HL-60 (cell line): Measurements from ENCODE around the gene GLB1L.

Experiments
- DNase-seq, 2 experiments: peaks; one replicate each; pipeline ENCODE4 v3.0.0-alpha.2; 2010 to 2020; ENCODE audit warnings: low read depth in 1 of 2, low spot score in 1 of 2
- H3K27ac ChIP-seq: fragments of 250-450 bp; sonication (Bioruptor Pico); replicated peaks from 2 replicates; pipeline ENCODE4 v1.5.1; 2020; ENCODE audit warnings: mild to moderate bottlenecking, moderate library complexity
- H3K27me3 ChIP-seq: fragments of 250-450 bp; sonication (Bioruptor Pico); 2 replicates; pipeline ENCODE4 v1.5.1; 2021; ENCODE audit warnings: mild to moderate bottlenecking, moderate library complexity; ENCODE audit not compliant: insufficient read depth, poor library complexity, severe bottlenecking
- H3K4me3 ChIP-seq: replicated peaks from 2 replicates; pipeline ENCODE4 v1.5.1; 2011; ENCODE audit warnings: mild to moderate bottlenecking, control low read depth, low read length; ENCODE audit not compliant: insufficient read depth
- GABPA ChIP-seq: IDR thresholded peaks from 2 replicates; pipeline ENCODE4 v1.6.1; 2012; ENCODE audit warnings: low read depth
- POLR2AphosphoS5 ChIP-seq: IDR thresholded peaks from 2 replicates; pipeline ENCODE4 v1.6.1; 2012; ENCODE audit warnings: low read depth
- SPI1 ChIP-seq: IDR thresholded peaks from 2 replicates; pipeline ENCODE4 v1.6.1; 2012; ENCODE audit warnings: low read depth, mild to moderate bottlenecking, borderline replicate concordance
- TF ChIP-seq, protein P1 (sequence below): IDR thresholded peaks from 2 replicates; pipeline ENCODE4 v1.6.1; 2012; ENCODE audit warnings: low read depth; ENCODE audit not compliant: insufficient replicate concordance
- TF ChIP-seq, protein P2 (sequence below): IDR thresholded peaks from one replicate; pipeline ENCODE4 v1.5.1; 2011; ENCODE audit warnings: low read length, control low read depth, inconsistent platforms; ENCODE audit not compliant: insufficient read depth

GLB1L gene

DNA sequence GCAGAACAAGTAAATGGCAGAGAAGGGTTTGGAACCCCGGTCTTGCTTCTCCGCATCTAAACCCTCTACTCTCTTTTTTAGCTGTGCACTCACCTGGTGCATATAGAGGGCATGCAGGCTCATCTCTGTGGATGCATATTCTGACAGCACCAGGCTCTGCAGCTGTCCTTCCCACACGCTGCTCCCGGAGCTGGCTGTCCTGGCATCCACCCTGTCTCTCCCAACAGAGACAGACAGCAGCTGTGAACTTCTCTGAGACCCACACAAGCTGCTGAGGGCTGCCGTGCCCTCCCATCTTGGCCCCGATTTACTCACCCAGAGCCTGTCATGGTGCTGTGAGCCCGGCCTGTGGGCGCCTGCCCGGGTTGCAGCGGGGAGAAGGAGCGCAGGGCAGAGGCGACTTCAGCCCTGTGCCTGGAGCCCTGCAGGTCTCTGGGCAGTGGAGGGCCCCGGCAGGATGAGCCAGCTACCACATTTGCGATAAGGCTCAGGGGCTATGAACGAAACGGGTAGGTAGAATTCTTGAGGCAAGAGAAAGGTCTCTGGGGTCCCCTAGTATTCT is 23.2 kb downstream of the GLB1L start:
- no peak overlapping the region for H3K27ac ChIP-seq
- TF ChIP-seq, protein P1, sequence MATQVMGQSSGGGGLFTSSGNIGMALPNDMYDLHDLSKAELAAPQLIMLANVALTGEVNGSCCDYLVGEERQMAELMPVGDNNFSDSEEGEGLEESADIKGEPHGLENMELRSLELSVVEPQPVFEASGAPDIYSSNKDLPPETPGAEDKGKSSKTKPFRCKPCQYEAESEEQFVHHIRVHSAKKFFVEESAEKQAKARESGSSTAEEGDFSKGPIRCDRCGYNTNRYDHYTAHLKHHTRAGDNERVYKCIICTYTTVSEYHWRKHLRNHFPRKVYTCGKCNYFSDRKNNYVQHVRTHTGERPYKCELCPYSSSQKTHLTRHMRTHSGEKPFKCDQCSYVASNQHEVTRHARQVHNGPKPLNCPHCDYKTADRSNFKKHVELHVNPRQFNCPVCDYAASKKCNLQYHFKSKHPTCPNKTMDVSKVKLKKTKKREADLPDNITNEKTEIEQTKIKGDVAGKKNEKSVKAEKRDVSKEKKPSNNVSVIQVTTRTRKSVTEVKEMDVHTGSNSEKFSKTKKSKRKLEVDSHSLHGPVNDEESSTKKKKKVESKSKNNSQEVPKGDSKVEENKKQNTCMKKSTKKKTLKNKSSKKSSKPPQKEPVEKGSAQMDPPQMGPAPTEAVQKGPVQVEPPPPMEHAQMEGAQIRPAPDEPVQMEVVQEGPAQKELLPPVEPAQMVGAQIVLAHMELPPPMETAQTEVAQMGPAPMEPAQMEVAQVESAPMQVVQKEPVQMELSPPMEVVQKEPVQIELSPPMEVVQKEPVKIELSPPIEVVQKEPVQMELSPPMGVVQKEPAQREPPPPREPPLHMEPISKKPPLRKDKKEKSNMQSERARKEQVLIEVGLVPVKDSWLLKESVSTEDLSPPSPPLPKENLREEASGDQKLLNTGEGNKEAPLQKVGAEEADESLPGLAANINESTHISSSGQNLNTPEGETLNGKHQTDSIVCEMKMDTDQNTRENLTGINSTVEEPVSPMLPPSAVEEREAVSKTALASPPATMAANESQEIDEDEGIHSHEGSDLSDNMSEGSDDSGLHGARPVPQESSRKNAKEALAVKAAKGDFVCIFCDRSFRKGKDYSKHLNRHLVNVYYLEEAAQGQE = no peak
- no peak for TF ChIP-seq POLR2AphosphoS5
- no peak for TF ChIP-seq SPI1
- TF ChIP-seq, protein P2, sequence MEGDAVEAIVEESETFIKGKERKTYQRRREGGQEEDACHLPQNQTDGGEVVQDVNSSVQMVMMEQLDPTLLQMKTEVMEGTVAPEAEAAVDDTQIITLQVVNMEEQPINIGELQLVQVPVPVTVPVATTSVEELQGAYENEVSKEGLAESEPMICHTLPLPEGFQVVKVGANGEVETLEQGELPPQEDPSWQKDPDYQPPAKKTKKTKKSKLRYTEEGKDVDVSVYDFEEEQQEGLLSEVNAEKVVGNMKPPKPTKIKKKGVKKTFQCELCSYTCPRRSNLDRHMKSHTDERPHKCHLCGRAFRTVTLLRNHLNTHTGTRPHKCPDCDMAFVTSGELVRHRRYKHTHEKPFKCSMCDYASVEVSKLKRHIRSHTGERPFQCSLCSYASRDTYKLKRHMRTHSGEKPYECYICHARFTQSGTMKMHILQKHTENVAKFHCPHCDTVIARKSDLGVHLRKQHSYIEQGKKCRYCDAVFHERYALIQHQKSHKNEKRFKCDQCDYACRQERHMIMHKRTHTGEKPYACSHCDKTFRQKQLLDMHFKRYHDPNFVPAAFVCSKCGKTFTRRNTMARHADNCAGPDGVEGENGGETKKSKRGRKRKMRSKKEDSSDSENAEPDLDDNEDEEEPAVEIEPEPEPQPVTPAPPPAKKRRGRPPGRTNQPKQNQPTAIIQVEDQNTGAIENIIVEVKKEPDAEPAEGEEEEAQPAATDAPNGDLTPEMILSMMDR = no peak
- no peak for TF ChIP-seq GABPA
- no peak for DNase-seq
- H3K4me3 ChIP-seq = no peak overlapping the region
- H3K27me3 ChIP-seq = peaks cover 2% of the 10 kb centered on the region

DNA sequence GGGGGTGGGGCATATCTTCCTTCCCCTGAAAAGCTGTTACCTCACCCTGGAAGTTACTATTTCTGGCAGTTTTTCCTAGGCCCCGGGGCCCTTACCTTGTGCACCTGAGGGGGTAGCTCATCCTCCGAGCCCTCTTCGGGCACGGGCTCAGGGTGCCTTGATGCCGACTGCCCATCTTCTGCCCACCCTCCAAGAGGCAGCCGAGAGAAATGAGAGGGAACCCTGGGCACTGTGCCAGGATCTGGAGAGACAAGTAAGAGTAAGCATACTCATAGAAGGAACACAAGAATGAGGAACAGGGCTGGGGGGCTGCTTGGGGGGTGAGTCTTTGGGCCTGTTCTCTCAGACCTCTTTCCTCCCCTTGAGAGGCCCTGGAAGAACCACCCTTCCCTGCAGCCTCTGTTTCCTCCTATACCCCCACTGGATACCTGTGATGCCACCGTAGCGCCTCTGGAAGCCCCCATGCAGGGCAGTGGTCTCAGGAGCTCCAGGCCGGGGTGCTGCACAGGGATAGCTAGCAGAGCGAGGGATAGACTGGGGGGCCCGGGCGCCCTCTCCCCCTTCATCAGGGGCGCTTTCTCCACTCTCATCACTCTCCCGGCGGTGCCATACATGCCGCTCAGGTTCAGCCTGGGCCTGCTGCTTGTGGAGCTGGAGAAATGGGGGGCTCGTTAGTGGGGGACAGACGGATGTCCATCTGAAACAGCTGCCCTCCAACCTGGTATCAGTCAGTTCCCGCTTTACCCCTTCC is 24.4 kb downstream of the GLB1L start:
- DNase-seq = no peak
- TF ChIP-seq GABPA (no peak), SPI1 (peak; percentile 24; the same call in 1 of the 2 replicates)
- Histone ChIP-seq H3K27me3 (peaks cover 2% of the 10 kb centered on the region), H3K4me3 (no peak overlapping the region), H3K27ac (no peak overlapping the region)

GRCh38 chr2:219219784-219220532 is 25.3 kb downstream of the GLB1L start:
- no peak for DNase-seq
- Histone ChIP-seq H3K4me3 (no peak overlapping the region), H3K27me3 (peaks cover 2% of the 10 kb centered on the region), H3K27ac (no peak overlapping the region)
- TF ChIP-seq, protein P2 = no peak
- TF ChIP-seq POLR2AphosphoS5 (no peak), GABPA (no peak), SPI1 (no peak)
- TF ChIP-seq, protein P1 = no peak
